A549 (cell line): Measurements from ENCODE around the gene SUGCT. TPM values are rescaled to one million over a fixed set of nuclear protein-coding genes. Genes with fewer than 3 reads are reported as not detected.

ENCODE experiments used
- ATAC-seq, 2 experiments: fragments of 200-7000 bp in 1 of 2; fragments of >200 bp in 1 of 2; cut with Nextera tagmentation in 1 of 2; cut with Tn5 transposase in 1 of 2; 3 replicates each; pipeline versions ENCODE4 v1.8.0 to v1.9.1; 2018 to 2020; ENCODE audit warnings: mild to moderate bottlenecking in 1 of 2, moderate library complexity in 1 of 2
- CTCF ChIA-PET: fragments of 300-600 bp; sonication (Branson Sonifier 250); formaldehyde crosslinking; extraction: SDS; loops from one replicate; lab custom pipeline; 2021; ENCODE audit warnings: antibody characterized with exemption, inconsistent platforms; lab: Yijun Ruan, JAX
- POLR2A ChIA-PET: fragments of 350-600 bp; formaldehyde crosslinking; extraction: SDS; loops from one replicate; lab custom pipeline; 2021; ENCODE audit warnings: antibody characterized with exemption, inconsistent platforms; lab: Yijun Ruan, JAX
- DNase-seq, 2 experiments: peaks; one replicate each; pipeline versions ENCODE4 v3.0.0 to v3.0.0-alpha.2; 2011 to 2016; ENCODE audit warnings: low read depth in 1 of 2, low spot score in 1 of 2
- FAIRE-seq: peaks from 2 replicates; lab custom pipeline; 2011; peaks lifted over from hg19 to GRCh38; lab: Jason Lieb, UNC
- H3K27ac ChIP-seq, 2 experiments: fragments of >200 bp; sonication (Bioruptor Twin); formaldehyde crosslinking; 3 replicates each; pipeline ENCODE4 v1.5.1; 2016 to 2017
- H3K4me1 ChIP-seq: fragments of >200 bp; sonication (Bioruptor Twin); formaldehyde crosslinking; 3 replicates; pipeline ENCODE4 v1.6.1; 2016
- H3K4me2 ChIP-seq: fragments of >200 bp; sonication (Bioruptor Twin); formaldehyde crosslinking; 3 replicates; pipeline ENCODE4 v1.6.1; 2016
- H3K4me3 ChIP-seq: fragments of >200 bp; sonication (Bioruptor Twin); formaldehyde crosslinking; 3 replicates; pipeline ENCODE4 v1.5.1; 2016
- H3K9me3 ChIP-seq: fragments of >200 bp; sonication (Bioruptor Twin); formaldehyde crosslinking; 3 replicates; pipeline ENCODE4 v1.6.1; 2016
- CEBPB ChIP-seq, 2 experiments: fragments of >200 bp in 1 of 2; sonication (Bioruptor Twin) in 1 of 2; formaldehyde crosslinking in 1 of 2; IDR thresholded peaks; 2 replicates each; pipeline ENCODE4 v1.6.1; 2012 to 2016
- EHF ChIP-seq: fragments of 250-450 bp; sonication (Bioruptor Pico); IDR thresholded peaks from 2 replicates; pipeline ENCODE4 v1.5.0; 2020; ENCODE audit warnings: mild to moderate bottlenecking
- EP300 ChIP-seq, 2 experiments: fragments of >200 bp; sonication (Bioruptor Twin); formaldehyde crosslinking; IDR thresholded peaks; 2 replicates in 1 of 2; 3 replicates in 1 of 2; pipeline ENCODE4 v1.6.1; 2016 to 2017
- ESRRA ChIP-seq: fragments of 150-350 bp; IDR thresholded peaks from 2 replicates; pipeline ENCODE4 v1.6.1; 2014; ENCODE audit warnings: mild to moderate bottlenecking, low read length, borderline replicate concordance
- HOXB13 ChIP-seq: fragments of 250-450 bp; sonication (Bioruptor Pico); IDR thresholded peaks from 2 replicates; pipeline ENCODE4 v1.5.0; 2020; ENCODE audit warnings: low read depth, mild to moderate bottlenecking, moderate library complexity
- KDM1A ChIP-seq: fragments of 200-600 bp; sonication (generic); IDR thresholded peaks from 2 replicates; pipeline ENCODE4 v1.6.1; 2016; ENCODE audit warnings: low read depth, mild to moderate bottlenecking
- MAFK ChIP-seq: fragments of 450-650 bp; IDR thresholded peaks from 2 replicates; pipeline ENCODE4 v1.6.1; 2014; ENCODE audit not compliant: partially characterized antibody
- MAZ ChIP-seq: fragments of 150-350 bp; IDR thresholded peaks from 2 replicates; pipeline ENCODE4 v1.6.1; 2014; ENCODE audit warnings: antibody characterized with exemption, low read depth, low read length, borderline replicate concordance
- NPAS2 ChIP-seq: fragments of 250-450 bp; sonication (Bioruptor Pico); IDR thresholded peaks from 2 replicates; pipeline ENCODE4 v1.8.0; 2022; ENCODE audit warnings: mild to moderate bottlenecking, moderate library complexity, borderline replicate concordance
- NR3C1 ChIP-seq: fragments of >200 bp; sonication (Bioruptor Twin); formaldehyde crosslinking; IDR thresholded peaks from 3 replicates; pipeline ENCODE4 v1.6.1; 2017
- PHF8 ChIP-seq: fragments of 200-600 bp; sonication (generic); IDR thresholded peaks from 2 replicates; pipeline ENCODE4 v1.6.1; 2016; ENCODE audit warnings: low read depth, mild to moderate bottlenecking, antibody characterized with exemption, moderate library complexity, borderline replicate concordance
- RCOR1 ChIP-seq: fragments of 150-350 bp; IDR thresholded peaks from 2 replicates; pipeline ENCODE4 v1.6.1; 2014; ENCODE audit warnings: antibody characterized with exemption, low read length, low read depth
- RNF2 ChIP-seq: fragments of 200-600 bp; sonication (generic); IDR thresholded peaks from 2 replicates; pipeline ENCODE4 v1.6.1; 2016; ENCODE audit warnings: low read depth, mild to moderate bottlenecking, antibody characterized with exemption, moderate library complexity, borderline replicate concordance
- SMC3 ChIP-seq: fragments of >200 bp; sonication (Bioruptor Twin); formaldehyde crosslinking; IDR thresholded peaks from 3 replicates; pipeline ENCODE4 v1.6.1; 2018; ENCODE audit warnings: inconsistent platforms
- TFCP2L1 ChIP-seq: fragments of 250-450 bp; sonication (Bioruptor Pico); IDR thresholded peaks from 2 replicates; pipeline ENCODE4 v1.5.0; 2021; ENCODE audit warnings: mild to moderate bottlenecking
- TP53 ChIP-seq: fragments of 250-450 bp; sonication (Bioruptor Pico); IDR thresholded peaks from 2 replicates; pipeline ENCODE4 v1.5.0; 2021; ENCODE audit warnings: mild to moderate bottlenecking, moderate library complexity
- ZFP36 ChIP-seq: fragments of 450-650 bp; IDR thresholded peaks from 2 replicates; pipeline ENCODE4 v1.6.1; 2014; ENCODE audit warnings: borderline replicate concordance; ENCODE audit not compliant: partially characterized antibody
- ZSCAN20 ChIP-seq: fragments of 250-450 bp; sonication (Bioruptor Pico); IDR thresholded peaks from 2 replicates; pipeline ENCODE4 v1.8.0; 2022; ENCODE audit warnings: mild to moderate bottlenecking, moderate library complexity
- WGBS: methylation state at CpG from one replicate; pipeline ENCODE4 v1.1.6; 2017; ENCODE audit errors: missing lambda C conversion rate; 5-methylcytosine and 5-hydroxymethylcytosine counted together
- polyA plus RNA-seq, 4 experiments: library from polyadenylated mRNA; depleted of rRNA in 3 of 4; stranded (reverse); fragments of >200 nt; fragmentation: RNase III in 1 of 4; extraction: RNeasy Plus Mini Kit Qiagen cat#74134 plus additional on column Dnase treatment in 1 of 4; gene quantifications; 2 replicates in 3 of 4; 3 replicates in 1 of 4; pipeline ENCODE4 v1.2.3, GENCODE V29; 2011 to 2017
- TF ChIP-seq, protein P1 (sequence below): fragments of >200 bp; sonication (Bioruptor Twin); formaldehyde crosslinking; IDR thresholded peaks from 2 replicates; pipeline ENCODE4 v1.6.1; 2016
- TF ChIP-seq, protein P2 (sequence below): IDR thresholded peaks from 2 replicates; pipeline ENCODE4 v1.6.1; 2012
- TF ChIP-seq, protein P3 (sequence below): fragments of 250-450 bp; sonication (Bioruptor Pico); IDR thresholded peaks from 2 replicates; pipeline ENCODE4 v1.5.0; 2020; ENCODE audit warnings: low read depth, mild to moderate bottlenecking, moderate library complexity
- TF ChIP-seq, protein P4 (sequence below): IDR thresholded peaks from 2 replicates; pipeline ENCODE4 v1.6.1; 2012
- TF ChIP-seq, protein P5 (sequence below): fragments of 150-350 bp; IDR thresholded peaks from 2 replicates; pipeline ENCODE4 v1.6.1; 2014; ENCODE audit warnings: low read depth, mild to moderate bottlenecking, low read length

Gene SUGCT
- polyA plus RNA-seq, 2 of the 4 experiments (the other 2 are of a cell fraction) = 1.4 to 1.6 TPM

DNA sequence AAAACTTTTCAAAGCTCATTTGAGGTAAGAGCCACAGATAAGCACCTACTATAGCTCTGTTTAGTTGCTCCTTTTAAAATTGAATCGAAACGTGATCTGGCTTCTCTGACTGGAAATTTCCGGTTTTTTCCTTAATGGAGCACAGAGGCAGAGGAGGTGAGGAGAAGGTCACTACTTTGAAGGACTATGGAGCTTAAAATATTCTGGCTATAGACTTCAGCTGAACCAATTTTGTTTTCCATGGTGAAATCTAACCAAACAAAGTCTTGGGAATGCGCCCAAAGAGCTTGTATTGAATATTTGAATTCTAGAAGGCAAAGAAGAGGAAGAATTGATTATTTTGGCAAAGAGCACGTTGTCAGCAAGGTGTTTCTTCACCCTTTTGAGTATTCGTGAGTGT lies 711.1 kb downstream of the SUGCT start:
- no peak for DNase-seq
- 3% methylated on average over 6 of the region's 6 CpGs for WGBS
- no peak for FAIRE-seq
- H3K9me3 ChIP-seq = no peaks in the 10 kb centered on the region
- no peak overlapping the region for H3K4me2 ChIP-seq
- no peak for ATAC-seq
- no peak overlapping the region for H3K4me3 ChIP-seq
- no peaks in the 10 kb centered on the region for H3K4me1 ChIP-seq
- ChIA-PET CTCF (interaction anchor here (0.6 kb wide), 1 partner anchor 278 kb away, joined by 3 read pairs; no protein-coding TSS in a partner anchor), POLR2A (no interaction called here)
- TF ChIP-seq, protein P1, sequence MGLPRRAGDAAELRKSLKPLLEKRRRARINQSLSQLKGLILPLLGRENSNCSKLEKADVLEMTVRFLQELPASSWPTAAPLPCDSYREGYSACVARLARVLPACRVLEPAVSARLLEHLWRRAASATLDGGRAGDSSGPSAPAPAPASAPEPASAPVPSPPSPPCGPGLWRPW = no peak
- TF ChIP-seq NR3C1 = no peak
- no peak for TF ChIP-seq RNF2
- no peak for TF ChIP-seq CEBPB (IDR thresholded peaks at IDR 0.05)
- TF ChIP-seq, protein P2, sequence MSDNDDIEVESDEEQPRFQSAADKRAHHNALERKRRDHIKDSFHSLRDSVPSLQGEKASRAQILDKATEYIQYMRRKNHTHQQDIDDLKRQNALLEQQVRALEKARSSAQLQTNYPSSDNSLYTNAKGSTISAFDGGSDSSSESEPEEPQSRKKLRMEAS = no peak
- no peak for TF ChIP-seq EP300 (IDR thresholded peaks at IDR 0.05)
- TF ChIP-seq, protein P3, sequence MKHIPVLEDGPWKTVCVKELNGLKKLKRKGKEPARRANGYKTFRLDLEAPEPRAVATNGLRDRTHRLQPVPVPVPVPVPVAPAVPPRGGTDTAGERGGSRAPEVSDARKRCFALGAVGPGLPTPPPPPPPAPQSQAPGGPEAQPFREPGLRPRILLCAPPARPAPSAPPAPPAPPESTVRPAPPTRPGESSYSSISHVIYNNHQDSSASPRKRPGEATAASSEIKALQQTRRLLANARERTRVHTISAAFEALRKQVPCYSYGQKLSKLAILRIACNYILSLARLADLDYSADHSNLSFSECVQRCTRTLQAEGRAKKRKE (CRISPR knock-in tag) = no peak
- no peak for TF ChIP-seq TP53 (CRISPR knock-in tag)
- TF ChIP-seq, protein P4, sequence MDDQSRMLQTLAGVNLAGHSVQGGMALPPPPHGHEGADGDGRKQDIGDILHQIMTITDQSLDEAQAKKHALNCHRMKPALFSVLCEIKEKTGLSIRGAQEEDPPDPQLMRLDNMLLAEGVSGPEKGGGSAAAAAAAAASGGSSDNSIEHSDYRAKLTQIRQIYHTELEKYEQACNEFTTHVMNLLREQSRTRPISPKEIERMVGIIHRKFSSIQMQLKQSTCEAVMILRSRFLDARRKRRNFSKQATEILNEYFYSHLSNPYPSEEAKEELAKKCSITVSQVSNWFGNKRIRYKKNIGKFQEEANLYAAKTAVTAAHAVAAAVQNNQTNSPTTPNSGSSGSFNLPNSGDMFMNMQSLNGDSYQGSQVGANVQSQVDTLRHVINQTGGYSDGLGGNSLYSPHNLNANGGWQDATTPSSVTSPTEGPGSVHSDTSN = no peak
- TF ChIP-seq ESRRA = no peak
- no peak overlapping the region for H3K27ac ChIP-seq

DNA sequence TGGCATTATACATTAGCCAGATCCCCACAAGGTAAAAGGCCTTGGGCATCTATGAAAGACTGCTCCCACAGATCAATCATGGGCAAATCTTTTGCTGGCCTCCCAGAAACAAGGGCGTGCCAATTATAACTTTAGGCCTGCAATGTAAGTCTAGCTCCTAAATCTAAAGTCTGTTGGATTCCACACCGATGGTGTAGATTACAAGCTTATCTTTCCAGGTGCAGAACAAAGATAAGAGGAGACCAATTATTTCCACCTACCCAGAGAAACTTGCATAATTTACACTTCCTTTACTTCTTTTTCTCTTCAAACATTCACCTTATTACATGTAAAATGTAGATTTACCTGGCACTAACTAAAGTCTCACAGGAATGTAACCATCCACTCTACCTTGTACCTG lies 713.1 kb downstream of the SUGCT start:
- H3K4me1 ChIP-seq = no peaks in the 10 kb centered on the region
- H3K4me2 ChIP-seq = no peak overlapping the region
- 9% methylated on average over 2 of the region's 2 CpGs for WGBS
- H3K4me3 ChIP-seq = no peak overlapping the region
- ChIA-PET CTCF (no interaction called here), POLR2A (no interaction called here)
- ATAC-seq = no peak
- TF ChIP-seq SMC3 (no peak), NPAS2 (CRISPR knock-in tag) (no peak), ZSCAN20 (no peak), RCOR1 (no peak)
- DNase-seq = no peak
- no peak overlapping the region for H3K27ac ChIP-seq
- no peaks in the 10 kb centered on the region for H3K9me3 ChIP-seq
- no peak for FAIRE-seq

DNA sequence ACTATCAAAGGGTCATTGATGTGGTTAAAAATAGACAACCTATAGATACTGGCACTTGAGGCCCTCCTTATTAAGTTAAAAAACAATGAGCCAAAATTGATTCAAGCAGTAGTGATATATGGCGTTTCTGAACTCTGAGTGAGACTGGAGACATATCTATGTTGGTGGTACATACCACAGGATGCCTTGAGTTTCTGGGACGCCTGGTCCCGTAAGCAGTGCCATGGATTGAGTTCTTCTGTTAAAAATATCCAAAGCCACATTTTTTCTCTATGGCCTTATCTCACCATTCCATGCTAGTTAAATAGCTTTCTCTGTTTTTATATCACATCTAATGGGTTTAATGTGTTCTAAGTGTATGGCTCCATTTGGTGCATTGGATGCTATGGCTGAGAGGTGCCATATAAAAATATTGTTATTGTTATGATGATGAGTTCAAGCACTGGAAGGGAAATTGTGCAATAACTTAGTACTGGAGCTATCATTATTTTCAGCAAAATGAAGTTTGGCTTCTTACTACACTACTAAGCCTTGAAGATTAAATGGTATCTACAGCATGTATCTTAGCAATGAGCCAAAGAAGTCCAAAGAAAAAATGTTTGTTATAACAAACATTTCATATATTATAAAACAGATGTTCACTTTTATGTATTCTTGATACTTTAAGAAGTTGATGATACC lies 713.9 kb downstream of the SUGCT start:
- no peak overlapping the region for H3K27ac ChIP-seq
- H3K4me2 ChIP-seq = no peak overlapping the region
- no peaks in the 10 kb centered on the region for H3K9me3 ChIP-seq
- POLR2A ChIA-PET = no interaction called here
- CTCF ChIA-PET = no interaction called here
- no peak for FAIRE-seq
- no peak for TF ChIP-seq TP53 (CRISPR knock-in tag)
- TF ChIP-seq ZFP36 = no peak
- TF ChIP-seq ZSCAN20 = no peak
- no peak for TF ChIP-seq TFCP2L1 (CRISPR knock-in tag)
- TF ChIP-seq KDM1A = no peak
- TF ChIP-seq EHF (CRISPR knock-in tag) = no peak
- no peak for TF ChIP-seq ESRRA
- TF ChIP-seq NR3C1 = no peak
- no peak for TF ChIP-seq PHF8
- no peak for TF ChIP-seq MAFK
- no peak for TF ChIP-seq MAZ
- no peak for TF ChIP-seq CEBPB (IDR thresholded peaks at IDR 0.05)
- TF ChIP-seq RNF2 = no peak
- TF ChIP-seq, protein P5, sequence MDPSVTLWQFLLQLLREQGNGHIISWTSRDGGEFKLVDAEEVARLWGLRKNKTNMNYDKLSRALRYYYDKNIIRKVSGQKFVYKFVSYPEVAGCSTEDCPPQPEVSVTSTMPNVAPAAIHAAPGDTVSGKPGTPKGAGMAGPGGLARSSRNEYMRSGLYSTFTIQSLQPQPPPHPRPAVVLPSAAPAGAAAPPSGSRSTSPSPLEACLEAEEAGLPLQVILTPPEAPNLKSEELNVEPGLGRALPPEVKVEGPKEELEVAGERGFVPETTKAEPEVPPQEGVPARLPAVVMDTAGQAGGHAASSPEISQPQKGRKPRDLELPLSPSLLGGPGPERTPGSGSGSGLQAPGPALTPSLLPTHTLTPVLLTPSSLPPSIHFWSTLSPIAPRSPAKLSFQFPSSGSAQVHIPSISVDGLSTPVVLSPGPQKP = no peak
- no peak for TF ChIP-seq HOXB13 (CRISPR knock-in tag)
- 12% methylated on average over 3 of the region's 3 CpGs for WGBS
- H3K4me1 ChIP-seq = no peaks in the 10 kb centered on the region
- ATAC-seq = no peak
- H3K4me3 ChIP-seq = no peak overlapping the region
- DNase-seq = no peak
